Measurements from ENCODE around the gene ZNF548.
"Not testable (repeated sequence)": the region's sequence is repeated elsewhere in the genome, so short reads cannot be mapped to it uniquely, and the experiment has no call there.

Gene ZNF548

DNA sequence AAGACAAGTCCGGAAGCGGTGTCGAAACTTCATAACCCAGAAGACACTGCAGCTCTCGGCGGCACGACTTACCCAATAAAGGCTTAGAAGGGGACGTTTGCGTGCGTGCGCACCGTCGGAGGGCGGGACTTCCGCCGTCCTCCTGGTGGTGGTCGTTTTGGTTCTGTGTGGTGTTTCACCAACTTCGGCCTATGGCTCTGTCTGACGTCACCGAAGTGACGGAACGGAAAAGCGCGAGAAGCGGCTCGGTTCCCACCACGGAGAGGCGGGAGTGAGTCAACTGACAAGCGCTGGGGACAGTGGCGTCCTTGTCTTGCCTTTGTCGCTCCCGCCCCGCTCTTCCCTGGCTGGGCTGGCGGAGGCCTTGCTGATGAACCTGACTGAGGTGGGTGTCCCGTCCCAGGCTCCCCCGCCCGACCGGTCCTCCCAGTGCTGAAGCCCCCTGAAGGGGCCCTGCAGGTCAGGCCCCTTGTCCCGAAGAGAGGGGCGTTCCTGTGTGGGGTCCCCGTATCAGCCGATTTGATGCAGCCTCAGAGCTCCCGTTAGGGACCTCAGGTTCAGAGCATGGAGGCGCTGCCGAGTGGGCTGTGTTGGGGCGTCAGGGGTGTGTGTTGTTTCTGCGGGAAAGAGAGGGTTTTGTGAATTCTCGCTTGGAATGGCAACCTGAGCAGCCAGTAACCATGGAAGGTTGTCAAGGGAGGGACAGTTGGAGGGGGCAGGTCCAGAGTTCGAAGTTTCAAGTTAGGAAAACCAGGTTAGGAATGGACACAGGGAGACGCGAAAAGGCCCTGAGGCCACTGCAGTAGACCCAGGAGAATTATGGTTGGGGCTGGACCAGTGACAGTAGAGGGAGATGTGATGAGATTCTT lies at the start of gene ZNF548:
Gene ZNF548, plus strand, starts transcription at position 125 of the 869 bp plus-strand sequence. Its CDS starts 246 bp downstream, at position 371.
- DNase-seq = peak; percentile 89 to 92

DNA sequence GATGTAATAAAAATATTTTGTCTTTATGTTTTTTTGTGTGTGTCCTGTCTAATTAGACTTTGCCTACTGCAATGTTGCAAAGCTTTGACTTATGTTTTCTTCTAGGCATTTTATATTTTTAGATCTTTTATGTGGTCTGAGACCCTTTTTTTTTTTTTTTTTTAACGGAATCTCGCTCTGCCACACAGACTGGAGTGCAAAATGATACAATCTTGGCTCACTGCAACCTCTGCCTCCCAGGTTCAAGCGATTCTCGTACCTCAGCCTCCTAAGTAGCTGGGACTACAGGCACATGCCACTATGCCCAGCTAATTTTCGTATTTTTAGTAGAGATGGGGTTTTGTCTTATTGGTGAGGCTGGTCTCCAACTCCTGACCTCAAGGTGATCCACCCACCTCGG lies 47.1 kb upstream of the ZNF548 start:
- no peak for DNase-seq

- DNase-seq = no peak
Observed at GRCh38 chr19:57348136-57348535, 41.5 kb upstream of the ZNF548 start.

- peak; percentile 70 to 72 for DNase-seq
Observed at GRCh38 chr19:57350877-57351805, 38.5 kb upstream of the ZNF548 start, which contains the start of gene ZNF304. Gene ZNF304 (plus strand): TSS chr19:57351271. CDS start chr19:57351665, 394 bp downstream.

DNA sequence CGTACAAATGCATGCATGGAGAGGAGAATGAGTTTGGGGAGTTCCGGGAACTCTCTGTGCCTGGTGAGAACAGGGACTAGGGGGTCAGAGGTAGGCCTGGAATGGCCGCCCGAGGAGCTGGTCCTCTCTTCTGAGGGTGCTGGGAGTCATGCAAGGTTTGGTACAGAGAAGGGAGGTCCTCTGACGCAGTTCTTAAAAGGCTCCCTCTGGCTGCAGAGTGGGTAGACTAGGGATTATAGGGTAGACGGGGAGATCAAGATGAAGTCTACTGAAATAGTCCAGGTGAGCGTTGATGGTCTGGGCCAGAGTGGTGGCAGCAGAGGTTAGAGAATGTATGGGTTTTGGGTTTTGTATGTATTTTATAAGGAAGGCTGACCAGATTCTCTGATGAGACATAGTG lies 37.8 kb upstream of the ZNF548 start:
- no peak for DNase-seq

GRCh38 chr19:57355916-57356315 lies 33.7 kb upstream of the ZNF548 start:
- DNase-seq = no peak

GRCh38 chr19:57357406-57357805 lies 32.2 kb upstream of the ZNF548 start:
- DNase-seq = no peak

- no peak for DNase-seq
Observed at GRCh38 chr19:57359300-57359699, 30.4 kb upstream of the ZNF548 start.

DNA sequence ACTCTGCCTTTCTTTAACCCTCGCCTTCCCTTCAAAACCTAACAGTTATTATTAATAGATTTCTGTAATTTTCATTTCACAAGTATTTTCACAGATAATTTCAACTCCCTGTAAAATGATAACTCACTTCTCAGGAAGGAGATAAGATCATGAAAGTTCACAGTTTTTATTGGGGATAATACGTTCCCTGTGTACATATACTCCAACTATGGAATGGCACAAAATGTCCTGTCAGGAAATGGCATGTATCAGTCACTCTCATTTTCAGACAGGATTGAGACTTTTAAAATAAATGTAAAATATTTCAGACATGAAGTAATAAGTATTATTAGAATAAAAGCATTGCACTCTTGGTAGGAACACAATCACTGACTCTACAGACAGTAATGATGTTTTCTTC lies 27.2 kb upstream of the ZNF548 start:
- no peak for DNase-seq

DNA sequence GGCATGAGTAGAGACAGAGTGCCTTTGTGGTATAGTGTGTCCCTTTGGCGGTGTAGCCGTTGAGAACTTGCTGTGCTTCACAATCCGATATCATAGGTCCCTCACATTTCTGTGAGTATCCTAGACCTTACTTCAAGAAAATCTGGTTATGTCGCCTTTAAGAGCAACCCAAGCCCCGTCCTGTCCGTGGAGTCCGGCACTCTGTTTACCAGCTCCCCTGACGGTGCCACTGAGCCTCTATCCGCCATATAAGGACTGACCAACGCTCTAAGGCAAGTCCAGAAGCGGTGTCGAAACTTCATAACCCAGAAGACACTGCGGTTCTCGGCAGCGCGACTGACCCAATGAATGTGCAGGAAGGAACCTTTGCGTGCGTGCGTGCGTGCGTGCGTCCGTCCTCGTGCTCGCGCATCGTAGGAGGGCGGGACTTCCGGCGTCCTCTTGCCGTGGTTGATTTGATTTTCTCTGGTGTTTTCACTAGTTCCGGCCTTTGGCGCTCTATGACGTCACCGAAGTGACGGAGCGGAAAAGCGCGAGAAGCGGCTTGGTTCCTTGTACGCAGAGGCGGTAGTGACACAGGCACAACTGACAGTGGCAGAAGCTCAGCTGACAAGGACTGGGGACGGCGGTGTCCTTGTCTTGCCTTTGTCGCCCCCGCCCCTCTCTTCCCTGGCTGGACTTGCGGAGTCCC lies 26.5 kb upstream of the ZNF548 start, which contains the start of the genes TRAPPC2B and ZNF547:
Gene TRAPPC2B, plus strand, starts transcription at position 555 of the 691 bp plus-strand sequence. CDS start 1,283 bp downstream, outside the sequence.
Gene ZNF547, plus strand, starts transcription at position 555 of the 691 bp plus-strand sequence. CDS start 5,005 bp downstream, outside the sequence.
- DNase-seq = peak; percentile 93 to 94

DNA sequence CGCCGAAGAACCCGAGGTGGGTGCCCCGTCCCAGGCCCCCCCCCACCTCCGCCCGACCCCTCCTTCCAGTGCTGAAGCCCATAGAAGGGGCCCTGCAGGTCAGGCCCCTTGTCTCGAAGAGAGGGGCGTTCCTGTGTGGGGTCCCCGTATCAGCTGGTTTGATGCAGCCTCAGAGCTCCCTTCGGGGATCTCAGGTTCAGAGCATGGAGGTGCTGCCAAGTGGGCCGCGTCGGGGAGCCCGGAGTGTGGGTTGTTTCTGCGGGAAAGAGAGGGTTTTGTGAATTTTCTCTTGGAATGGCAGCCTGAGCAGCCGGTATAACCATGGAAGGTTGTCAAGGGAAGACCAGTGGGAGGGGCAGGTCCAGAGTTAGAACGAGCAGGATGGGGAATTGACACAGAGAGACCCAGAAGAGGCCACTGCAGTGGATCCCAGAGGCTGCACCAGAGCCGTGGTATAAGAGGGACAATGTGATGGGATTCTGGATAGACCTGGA lies 25.9 kb upstream of the ZNF548 start:
- no peak for DNase-seq

GRCh38 chr19:57366776-57367175 lies 22.9 kb upstream of the ZNF548 start:
- DNase-seq = no peak

GRCh38 chr19:57374179-57374578 lies 15.5 kb upstream of the ZNF548 start:
- no peak for DNase-seq

GRCh38 chr19:57374647-57375046 lies 15.0 kb upstream of the ZNF548 start:
- DNase-seq = not testable (repeated sequence)

DNA sequence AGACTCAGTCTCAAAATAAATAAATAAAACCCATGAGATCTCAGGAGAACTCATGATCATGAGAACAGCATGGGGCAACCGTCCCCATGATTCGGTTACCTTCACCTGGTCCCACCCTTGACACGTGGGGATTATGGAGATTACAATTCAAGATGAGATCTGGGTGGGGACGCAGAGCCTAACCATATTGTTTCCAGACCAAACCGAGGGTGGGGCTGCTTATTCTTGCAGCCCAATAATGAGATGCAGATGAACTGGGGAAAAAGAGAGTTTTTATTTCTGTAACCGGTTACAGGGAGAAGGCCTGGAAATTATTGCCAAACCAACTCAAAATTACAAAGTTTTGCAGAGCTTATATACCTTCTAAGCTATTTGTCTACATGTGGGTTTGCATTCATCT lies 13.5 kb upstream of the ZNF548 start:
- no peak for DNase-seq

- no peak for DNase-seq
Observed at GRCh38 chr19:57377498-57378146, 12.0 kb upstream of the ZNF548 start.

- no peak for DNase-seq
Observed at GRCh38 chr19:57380923-57381322, 8.7 kb upstream of the ZNF548 start.

GRCh38 chr19:57382806-57383488 lies 6.7 kb upstream of the ZNF548 start:
- DNase-seq = no peak

DNA sequence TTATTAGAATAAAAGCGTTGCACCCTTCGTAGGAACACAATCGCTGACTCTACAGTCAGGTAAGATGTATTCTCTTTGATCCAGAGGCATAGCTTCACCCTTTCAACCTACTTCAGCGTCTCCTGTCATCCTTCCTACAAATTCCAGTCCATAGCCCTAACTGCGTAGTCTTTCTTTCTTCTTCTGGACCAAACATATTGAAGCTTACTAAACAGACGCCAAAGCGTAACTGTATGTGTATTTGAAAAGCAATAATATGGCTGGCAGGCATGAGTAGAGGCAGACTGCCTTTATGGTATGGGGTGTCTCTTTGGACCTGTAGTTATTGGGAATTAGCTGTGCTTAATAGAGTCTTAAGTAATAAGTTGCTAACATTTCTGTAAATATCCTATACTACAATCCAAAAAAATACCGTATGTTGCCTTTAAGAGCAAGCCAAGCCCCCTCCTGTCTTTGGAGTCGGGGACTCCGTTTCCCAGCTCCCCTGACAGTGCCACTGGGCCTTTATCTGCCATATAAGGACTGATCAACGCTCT lies 392 bp upstream of the ZNF548 start:
- no peak for DNase-seq

DNA sequence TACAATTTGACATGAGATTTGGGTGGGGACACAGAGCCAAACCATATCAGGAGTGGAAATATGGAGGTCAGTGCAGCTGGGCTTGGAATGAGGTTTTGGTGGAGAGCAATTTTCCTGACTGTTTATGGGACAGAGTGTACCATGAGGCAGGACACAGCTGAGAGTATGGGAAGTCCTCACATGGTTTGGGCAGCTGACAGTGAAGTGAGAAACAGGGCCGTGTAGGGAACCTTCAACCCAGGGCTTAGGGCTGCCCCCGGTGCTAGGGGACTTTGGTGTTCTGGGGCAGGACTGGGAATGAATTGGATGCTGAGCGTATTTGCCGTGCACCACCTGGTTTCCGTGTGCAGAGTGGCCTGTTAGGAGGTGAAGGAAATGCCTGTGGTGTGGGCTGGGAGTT lies 6.1 kb downstream of the ZNF548 start:
- DNase-seq = no peak

GRCh38 chr19:57398868-57399267 lies 9.2 kb downstream of the ZNF548 start:
- no peak for DNase-seq

All from stimulated activated CD4-positive, alpha-beta T cell treated with anti-CD3 and anti-CD28 coated beads, Interleukin-2, amount 100 ng/mL, for 48 hours (primary cell).